A673 (cell line): Measurements from ENCODE around the gene CCDC120.

ENCODE experiments used
- CTCF ChIP-seq: fragments of 300-800, 200-600 bp; sonication (generic); conservative IDR thresholded peaks from 2 replicates; pipeline ENCODE4 v1.5.1; 2017; ENCODE audit warnings: low read depth, mild to moderate bottlenecking, antibody characterized with exemption, low read length, moderate library complexity, mixed read lengths
- EZH2 ChIP-seq: fragments of 200-600 bp; sonication (generic); IDR thresholded peaks from 2 replicates; pipeline ENCODE4 v1.6.1; 2017; ENCODE audit warnings: borderline replicate concordance, low read depth, mild to moderate bottlenecking, mixed read lengths, antibody characterized with exemption, low read length; ENCODE audit not compliant: poor library complexity, severe bottlenecking

GRCh38 chrX:49019050-49019449 lies 39.7 kb upstream of the CCDC120 start:
- TF ChIP-seq CTCF: no peak
- TF ChIP-seq EZH2: no peak
